CMK (cell line): ENCODE data around the gene SERPINB1.
"Not testable (repeated sequence)": the region's sequence is repeated elsewhere in the genome, so short reads cannot be mapped to it uniquely, and the experiment has no call there.

ENCODE experiments used
- DNase-seq: peaks from one replicate; pipeline ENCODE4 v3.0.0-alpha.2; 2010; ENCODE audit warnings: low read depth

The SERPINB1 gene

DNA sequence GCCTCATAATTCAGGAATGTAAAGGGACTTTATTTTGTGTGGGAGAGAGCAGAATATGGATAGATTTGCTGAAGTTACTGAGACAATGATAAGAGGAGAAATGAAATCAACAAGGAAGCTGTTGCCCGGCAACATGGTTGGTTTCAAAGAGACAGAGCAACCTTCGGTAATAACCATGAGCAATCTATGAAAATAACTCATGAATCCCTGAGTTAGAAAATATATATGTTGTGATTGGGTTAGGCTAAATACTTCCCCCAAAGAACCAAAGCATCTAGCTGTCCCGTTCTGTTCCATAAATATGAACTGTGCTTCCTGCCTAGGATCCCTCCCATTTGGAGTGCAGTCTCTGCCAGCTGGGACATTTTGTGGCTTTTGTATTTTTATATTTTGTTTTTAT lies 23.1 kb downstream of the SERPINB1 start:
- no peak for DNase-seq

DNA sequence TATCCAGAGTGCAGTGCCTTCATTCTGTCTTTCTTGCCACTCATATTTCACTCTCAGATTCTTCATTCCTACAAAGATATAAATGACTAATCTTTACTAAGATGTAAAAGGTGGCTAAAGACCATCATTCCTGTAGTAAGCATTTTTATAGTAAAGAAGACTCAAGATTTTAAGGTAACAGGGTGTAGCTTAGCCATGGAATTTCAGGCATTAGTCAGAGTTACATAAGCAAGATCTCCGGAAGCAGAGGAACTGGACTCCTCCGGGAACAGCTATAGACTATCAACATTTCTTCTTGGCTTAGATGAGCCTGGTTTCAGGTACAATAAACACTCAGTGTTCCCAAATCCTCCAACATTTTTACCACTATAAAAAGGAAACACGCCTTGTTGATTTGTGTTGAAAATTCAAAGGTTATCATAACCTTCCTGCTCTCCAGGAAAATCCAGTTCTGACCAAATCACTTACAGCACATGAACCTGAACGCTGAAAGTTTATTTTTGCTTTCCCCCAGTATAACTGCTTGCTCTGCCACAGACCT lies 23.7 kb downstream of the SERPINB1 start:
- DNase-seq: no peak

DNA sequence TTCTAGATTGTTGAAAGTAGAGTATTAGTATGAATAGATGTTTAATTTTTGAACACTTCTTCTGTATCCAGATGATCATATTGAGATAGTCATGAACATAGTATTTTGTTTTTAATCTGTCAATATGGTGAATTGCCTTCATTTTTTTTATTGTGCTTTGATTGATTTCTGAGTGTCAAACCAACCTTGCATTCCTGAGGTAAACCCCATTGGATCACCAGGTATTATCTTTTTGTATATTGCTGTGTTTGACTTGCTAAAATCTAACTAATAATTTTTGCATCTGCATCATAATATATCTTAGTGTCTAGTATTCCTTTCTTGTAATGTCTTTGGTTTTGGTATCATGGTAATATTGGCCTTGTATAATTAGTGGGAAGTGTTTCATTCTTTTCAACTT lies 25.5 kb downstream of the SERPINB1 start:
- no peak for DNase-seq

DNA sequence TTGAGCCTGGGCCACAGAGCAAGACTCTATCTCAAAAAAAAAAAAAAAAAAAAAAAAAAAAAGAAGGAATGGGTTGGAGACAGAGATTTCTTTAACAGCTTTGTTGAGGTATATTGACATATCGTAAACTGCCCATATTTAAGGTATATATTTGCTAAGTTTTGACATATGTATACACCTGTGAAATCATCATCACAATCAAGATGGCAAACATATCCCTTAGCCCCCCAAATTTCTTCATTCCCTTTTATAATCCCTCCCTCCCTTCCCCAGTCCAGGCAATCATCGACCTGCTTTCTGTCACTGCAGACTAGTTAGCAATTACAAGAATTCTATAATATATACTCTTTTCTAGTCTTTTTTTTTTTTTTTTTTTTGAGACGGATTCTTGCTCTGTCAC lies 29.0 kb downstream of the SERPINB1 start:
- no peak for DNase-seq

DNA sequence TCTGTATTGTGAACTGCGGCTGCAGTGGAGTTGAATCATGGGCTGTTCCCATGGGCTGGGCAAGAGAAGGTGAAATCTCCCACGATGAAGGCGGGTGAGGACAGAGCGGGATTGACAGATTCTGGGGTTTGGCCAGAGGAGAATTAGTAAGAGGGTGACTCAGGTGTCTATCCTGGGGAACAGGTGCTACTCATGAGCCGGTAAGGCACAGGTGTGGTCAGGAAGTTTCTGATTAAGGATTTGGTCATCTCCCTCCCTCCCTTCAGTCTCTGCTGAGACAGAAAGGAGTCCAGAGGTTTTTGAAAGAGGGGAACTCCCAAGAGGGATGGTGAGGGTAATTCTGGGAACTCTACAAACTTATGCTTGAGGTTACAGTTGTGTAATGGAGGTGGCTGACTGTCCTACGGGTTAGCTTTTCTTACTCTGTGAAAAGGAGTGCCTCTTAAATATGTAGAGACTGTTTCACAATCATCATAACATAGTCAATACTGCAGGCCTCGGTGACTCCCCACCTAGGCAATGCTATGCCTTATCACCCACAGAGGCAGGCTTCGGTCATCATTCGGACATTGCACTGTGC lies 31.5 kb downstream of the SERPINB1 start:
- no peak for DNase-seq

DNA sequence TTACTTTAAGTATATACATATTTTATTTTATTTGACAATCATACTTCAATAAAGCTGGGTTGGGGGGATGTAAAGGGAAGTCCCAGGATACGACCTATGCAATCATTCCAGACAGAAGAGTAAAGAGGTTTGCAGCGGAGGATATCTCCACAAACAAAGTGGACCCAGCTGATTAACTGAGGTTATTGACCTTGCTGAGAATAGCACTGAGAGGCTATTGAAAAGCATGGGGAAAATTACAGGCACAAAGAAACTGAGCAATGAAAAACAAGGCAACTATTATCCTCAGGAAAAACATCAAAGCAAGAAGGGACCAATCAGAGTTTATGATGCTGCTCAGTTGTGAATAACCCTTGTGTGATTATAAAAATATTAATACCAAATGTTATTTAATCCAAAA lies 32.6 kb downstream of the SERPINB1 start:
- no peak for DNase-seq

DNA sequence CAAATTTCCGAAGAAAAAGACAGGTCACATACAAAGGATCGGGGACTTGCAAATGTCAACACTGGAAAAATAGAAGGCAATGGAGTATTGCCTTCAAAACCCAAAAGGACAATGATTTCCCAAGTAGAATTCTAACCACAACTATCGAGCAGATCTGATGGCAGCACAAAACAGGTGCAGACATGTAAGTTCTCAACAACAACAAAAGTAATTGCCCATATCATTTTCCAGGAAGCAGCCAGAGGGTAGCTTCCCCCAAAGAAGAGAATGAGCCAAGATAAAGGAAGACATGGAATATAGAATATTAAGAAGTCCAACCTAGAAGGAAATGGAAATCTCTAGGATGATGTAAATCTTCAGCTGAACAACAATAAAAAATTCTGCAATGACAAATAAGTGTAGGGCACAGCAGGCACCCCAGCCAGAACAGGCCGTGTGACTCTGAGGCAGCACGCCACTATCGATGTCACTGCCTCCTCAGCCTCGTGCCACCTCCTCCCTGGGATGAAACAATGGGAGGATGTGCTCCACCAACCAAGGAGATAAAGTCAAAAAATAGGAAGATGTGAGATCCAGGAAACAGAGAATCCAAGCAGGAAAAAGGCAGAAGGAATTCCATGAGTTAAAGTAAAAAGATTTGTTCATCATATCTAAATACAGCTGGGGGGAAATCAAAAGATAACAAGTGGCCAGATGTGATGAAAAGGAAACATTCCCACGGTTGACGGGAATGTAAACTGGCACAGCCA lies 34.1 kb downstream of the SERPINB1 start:
- no peak for DNase-seq

DNA sequence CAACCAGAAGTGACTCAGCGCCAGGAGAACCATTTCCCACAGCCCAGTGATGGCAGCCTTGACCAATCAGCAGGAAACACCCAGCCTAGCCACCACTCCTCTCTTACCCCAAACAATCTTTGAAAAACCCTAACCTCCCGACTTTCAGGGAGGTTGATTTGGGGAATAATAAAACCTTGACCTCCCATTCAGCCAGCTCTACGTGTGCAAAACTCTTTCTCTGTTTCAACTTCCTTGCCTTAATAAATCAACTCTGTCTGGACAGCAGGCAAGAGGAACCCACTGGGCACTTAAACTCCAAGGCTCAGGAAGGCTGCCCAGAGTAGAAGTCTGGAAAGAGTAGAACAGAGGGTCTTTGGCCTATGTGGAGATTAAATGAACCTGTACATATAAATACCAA lies 35.0 kb downstream of the SERPINB1 start:
- no peak for DNase-seq

DNA sequence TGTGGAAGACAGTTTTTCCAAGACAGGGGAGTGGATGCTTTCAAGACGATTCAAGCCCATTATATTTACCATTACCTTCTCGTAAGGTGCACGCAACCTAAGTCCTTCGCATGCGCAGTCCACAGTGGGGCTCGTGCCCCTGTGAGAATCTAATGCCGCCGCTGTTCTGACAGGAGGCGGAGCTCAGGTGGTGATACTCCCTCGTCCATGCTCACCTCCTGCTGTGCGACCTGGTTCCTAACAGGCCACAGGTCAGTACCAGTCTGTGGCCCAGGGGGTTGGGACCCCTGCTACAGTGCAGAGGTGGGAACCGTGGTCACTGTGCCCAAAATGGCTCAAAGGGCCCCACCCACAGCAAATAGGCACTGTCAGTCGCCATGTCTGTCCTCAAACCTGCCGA lies 36.6 kb downstream of the SERPINB1 start:
- no peak for DNase-seq

DNA sequence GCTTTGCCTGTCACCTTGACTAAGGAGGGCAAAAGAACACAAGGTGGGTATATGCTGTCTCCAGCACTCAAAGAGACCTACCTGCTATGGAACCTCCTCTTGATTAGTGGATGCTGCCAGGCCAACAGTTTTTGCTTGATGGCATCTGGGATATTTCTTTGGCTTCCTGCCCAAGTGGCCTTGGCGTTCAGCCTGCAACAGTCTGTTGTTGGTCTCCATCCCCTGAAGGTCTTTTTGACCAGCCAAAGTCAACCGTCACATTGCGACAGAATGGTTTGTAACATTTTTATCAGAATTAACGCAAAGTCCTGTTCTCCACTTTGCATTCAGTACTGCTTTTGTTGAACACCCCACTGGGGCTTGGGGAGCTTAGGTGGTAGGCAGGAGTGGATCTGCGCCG lies 37.1 kb downstream of the SERPINB1 start:
- DNase-seq: no peak

DNA sequence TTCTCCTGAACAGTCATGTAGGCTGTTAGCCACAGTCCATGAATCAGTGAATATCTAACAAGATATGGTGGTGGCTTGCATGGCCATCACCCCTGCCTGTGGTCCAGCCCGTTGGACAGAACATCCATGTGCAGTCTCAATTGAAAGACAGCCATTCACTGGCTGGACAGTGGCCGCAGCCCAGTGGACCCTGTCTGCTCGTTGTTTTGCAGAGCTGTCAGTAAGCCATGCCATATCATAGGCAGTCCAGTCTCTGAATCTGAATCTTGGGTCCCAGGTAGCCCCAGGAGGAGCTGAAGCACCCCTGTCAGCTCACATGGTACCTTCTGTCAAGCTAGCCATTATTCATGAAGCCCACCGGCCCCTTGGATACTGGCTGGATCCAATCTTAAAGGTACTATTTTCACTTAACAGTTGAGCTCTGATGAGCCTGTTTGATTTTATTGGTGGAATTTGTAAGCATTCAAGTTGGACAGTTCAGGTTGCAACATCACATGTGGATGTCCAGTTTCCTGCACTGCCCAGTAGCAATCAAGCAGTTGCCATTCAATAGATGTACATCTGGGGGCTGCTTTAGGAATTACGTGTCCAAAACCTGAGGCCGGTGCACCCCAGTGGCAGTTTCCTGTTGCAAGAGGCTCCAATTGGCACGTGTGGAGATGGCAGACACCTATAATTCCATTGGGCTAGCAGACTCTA lies 37.8 kb downstream of the SERPINB1 start:
- DNase-seq: no peak

DNA sequence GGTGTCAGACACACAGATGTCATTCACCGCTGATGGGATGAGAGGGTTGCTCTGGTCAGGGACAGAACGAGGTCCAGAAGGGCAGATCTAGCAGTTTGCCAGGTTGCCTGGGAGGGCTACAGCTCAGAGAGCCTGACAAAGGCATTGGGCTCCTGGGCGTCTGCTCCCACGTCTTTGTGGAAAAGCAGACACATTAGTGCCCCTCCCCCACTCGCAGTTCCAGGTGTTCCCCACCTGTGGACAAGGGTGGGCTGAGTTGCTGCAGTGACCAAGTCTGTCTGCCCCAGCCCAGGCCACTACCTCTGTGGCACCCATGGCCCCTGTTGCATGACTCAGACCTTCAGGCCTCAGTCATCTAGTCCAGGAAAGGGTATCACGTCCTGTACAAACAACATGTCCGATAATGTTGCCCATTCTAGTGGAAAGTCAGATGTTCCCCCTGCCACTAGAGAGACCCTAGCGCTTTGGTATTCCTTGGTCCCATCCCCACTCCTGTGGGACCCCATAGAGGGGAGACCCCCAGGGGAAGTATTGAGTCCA lies 39.1 kb downstream of the SERPINB1 start:
- no peak for DNase-seq

DNA sequence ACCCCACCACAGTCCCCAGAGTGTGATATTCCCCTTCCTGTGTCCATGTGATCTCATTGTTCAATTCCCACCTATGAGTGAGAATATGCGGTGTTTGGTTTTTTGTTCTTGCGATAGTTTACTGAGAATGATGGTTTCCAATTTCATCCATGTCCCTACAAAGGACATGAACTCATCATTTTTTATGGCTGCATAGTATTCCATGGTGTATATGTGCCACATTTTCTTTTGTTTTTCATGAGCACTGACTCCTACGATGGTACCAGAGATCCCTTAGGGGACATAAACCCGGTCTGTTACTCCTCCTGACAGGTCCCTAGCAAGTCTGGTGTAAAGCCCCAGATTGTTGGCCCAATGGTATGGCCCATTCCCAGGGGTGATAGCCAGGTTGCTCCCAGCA lies 40.0 kb downstream of the SERPINB1 start:
- DNase-seq: not testable (repeated sequence)

DNA sequence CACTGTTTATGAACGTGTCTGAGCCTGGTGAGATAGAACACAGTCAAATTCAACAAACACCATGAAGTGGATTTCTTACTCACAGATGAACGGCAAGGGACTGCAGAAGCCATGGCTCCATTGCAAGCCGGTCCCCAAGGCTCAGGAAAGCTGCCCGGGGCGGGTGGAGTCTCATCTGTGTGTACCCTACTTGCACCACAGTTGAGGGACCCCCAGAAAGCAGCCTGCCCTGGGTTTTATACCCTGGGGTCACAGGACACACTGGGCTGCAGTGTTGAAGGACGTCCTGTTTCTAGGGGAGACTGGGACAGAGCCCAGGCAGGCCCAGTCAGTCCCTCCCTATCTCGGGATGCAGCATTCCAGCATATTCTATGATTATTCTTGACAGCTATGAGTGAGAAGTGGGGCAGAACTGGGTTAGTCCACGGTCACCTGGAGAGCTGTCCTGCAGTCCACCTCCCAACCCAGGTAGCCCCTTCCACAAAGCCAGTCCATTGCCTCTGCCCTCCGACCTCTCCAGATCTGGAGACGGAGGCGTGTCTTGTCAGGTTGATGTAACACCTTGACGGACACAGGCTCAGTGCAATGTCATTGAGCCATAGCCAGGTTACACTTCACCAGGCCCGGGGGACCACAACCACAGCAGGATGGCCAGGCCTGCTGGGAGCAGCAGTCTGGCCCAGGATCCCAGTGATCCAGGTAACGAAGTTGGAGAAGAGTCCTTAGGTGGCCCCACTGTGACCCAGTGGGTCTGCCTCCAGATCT lies 40.9 kb downstream of the SERPINB1 start:
- DNase-seq: no peak

DNA sequence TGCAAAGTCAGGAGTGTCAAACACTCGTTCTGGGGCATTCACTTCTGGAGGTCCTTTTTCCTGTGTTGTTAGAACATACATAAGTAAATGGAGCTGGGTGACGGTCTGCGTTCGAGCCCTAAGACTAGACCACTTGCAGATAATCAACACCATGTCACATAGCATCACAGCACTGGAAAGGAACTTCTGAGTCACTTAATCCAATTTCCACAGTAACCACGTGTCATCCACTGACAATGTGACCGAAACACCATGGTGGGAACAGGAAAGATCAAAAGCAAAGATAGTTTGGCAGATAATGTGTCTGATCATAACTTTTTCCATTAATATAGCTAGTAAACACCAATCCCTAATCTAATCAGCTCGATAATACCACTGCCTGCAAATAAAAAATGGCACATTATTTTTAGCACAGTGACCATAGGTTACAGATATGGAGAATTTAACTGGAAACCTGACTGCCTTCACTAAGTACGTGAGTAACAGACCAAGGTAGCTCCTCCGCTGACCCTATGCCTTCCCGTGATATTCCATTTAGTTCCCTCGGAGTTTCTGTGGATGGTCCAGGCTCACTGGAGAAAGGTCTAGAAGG lies 41.6 kb downstream of the SERPINB1 start:
- DNase-seq: no peak

DNA sequence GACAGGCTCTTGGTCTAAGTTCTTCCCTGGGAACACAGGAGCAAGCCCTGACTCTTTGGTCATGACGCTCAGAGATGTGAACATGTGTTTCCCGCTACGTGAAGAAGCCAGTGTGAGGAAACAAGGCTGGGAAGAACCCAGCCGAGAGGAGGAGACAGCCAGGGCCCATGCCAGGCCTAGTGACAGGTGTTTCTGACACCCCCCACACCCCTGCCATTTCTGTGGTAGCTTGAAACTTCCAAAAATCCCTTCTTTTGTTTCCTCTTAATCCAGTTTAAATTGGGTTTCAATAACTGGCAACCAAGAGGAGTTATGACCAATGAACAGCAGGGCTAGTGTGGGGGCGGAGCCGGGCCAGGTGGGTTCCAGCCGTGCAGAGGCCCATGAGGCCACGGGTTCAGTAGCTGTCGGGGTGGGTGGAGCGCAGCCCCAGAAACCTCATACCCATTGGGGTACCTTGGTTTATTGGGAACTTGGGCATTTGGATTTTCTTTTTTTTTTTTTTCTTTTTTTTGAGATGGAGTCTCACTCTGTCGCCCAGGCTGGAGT lies 43.0 kb downstream of the SERPINB1 start:
- no peak for DNase-seq

DNA sequence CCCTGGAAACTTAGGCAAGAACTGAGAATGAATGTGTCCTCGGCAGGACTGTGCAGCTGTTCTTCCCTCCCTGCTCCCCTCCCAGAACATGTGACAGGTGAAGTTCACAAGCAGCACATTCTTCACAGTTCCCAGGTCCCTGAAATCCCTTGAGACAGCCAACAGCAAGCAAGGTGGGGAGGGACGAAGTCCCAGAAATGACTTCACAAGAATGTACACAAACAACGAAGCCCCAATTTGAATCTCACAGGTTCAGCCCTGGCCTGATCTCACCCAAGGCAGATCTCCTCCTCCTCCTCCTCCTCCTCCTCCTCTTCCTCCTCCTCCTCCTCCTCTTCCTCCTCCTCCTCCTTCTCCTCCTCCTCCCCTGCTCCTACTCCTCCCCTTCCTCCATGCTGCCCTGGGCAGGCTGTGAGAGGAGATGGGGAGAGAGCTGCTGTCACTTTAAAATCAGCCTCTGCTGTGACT lies 44.1 kb downstream of the SERPINB1 start:
- DNase-seq: no peak

DNA sequence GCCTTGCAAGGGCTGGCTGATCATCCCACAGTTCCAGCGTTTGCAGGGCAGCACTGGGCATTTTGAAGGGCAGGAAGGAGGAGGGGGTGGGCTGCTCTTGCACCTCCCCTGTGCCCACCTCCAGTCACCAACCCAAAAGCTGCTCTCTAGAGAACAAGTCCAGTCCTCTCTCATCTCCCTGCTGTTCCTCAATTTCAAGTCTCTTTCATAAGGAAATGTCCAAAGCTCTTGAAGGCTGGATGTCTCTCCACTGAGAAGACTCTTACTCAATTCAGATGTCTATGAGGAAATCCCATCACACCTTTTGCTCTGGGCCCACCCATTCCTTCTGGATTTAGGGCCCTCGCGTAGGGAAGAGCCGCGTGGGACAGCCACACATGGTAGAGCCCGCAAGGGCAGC lies 44.8 kb downstream of the SERPINB1 start:
- DNase-seq: no peak

DNA sequence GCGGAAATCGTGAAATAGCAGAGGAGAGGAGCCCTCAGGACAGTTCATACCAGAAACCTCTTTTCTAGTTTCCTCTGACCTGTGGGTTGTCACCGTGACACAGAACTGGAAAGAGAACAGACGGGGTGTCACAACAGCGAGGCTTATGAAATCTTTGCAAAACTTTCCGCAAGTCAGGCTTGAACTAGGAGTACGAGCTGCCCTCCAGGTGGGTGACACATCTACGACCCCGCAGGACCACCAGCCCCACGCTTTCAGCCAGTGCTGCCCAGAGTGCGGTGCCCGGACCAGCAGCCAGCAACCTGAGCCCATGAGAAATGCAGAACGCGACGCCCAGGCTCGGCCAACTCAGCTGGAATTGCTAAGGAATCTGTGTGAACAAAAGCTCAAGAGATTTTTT lies 45.7 kb downstream of the SERPINB1 start:
- DNase-seq: no peak

DNA sequence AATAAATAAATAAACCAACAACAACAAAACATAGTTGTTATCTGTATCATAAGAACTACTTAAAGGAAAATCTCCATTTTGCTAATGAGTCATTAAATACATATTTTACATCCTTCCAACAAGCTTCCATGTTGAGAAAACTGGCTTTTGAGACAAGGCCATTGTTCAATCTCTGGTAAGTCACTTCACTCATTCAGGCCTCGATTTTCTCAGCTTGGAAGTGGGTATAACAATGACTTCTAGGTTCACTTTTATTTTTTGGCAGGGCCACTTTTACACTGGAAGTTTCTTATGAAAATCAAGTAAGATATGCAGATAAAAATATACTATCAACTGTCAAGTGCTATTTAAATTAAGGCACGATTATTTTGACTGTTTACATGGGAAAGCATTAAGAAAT lies 46.5 kb downstream of the SERPINB1 start:
- DNase-seq: no peak

DNA sequence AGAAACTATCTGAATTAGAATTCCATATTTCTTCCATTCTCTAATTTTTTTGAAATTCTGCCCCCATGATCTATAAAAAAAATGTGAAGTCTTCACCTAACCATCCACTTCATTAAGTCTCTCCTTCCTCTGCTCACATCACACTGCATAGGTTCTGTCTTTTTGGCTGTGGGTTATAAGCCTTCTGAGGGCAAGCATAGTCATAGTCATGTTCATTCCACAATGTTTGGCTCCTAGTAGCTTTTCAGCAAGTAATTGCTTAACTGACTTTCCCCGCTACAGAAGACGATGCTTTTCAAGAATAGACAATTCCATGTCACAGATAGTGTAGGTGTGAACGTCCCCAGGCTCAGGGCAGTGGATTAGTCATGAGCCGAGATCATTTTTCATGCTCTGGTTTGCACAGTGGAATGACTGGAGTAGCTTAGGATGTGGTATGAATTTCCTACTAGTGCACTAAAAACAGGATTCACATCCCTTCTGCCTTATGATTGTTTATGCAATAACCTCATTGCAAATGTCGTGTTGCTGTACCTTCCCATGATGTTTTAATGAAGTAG lies 47.4 kb downstream of the SERPINB1 start:
- no peak for DNase-seq
